Mammary epithelial cell (primary cell): ENCODE measurements around the gene GRB7.

ENCODE experiments used
- EZH2 ChIP-seq: IDR thresholded peaks from 2 replicates; pipeline ENCODE4 v1.6.1; 2012; ENCODE audit warnings: low read length, inconsistent platforms, borderline replicate concordance
- TF ChIP-seq, protein P1 (sequence below), 2 donors: IDR thresholded peaks in 1 of 2; conservative IDR thresholded peaks in 1 of 2; 2 replicates each; pipeline ENCODE4 v1.5.1; 2011 to 2012; ENCODE audit warnings: inconsistent platforms in 2 of 2, low read length in 2 of 2, mild to moderate bottlenecking in 2 of 2, control low read depth in 1 of 2, low read depth in 1 of 2; ENCODE audit not compliant: insufficient read depth in 1 of 2; ENCODE audit errors: extremely low read depth in 1 of 2

DNA sequence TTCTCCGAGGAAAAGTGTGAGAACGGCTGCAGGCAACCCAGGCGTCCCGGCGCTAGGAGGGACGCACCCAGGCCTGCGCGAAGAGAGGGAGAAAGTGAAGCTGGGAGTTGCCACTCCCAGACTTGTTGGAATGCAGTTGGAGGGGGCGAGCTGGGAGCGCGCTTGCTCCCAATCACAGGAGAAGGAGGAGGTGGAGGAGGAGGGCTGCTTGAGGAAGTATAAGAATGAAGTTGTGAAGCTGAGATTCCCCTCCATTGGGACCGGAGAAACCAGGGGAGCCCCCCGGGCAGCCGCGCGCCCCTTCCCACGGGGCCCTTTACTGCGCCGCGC, 38.0 kb upstream of the GRB7 start, which contains the start of gene ERBB2:
- TF ChIP-seq, protein P1, sequence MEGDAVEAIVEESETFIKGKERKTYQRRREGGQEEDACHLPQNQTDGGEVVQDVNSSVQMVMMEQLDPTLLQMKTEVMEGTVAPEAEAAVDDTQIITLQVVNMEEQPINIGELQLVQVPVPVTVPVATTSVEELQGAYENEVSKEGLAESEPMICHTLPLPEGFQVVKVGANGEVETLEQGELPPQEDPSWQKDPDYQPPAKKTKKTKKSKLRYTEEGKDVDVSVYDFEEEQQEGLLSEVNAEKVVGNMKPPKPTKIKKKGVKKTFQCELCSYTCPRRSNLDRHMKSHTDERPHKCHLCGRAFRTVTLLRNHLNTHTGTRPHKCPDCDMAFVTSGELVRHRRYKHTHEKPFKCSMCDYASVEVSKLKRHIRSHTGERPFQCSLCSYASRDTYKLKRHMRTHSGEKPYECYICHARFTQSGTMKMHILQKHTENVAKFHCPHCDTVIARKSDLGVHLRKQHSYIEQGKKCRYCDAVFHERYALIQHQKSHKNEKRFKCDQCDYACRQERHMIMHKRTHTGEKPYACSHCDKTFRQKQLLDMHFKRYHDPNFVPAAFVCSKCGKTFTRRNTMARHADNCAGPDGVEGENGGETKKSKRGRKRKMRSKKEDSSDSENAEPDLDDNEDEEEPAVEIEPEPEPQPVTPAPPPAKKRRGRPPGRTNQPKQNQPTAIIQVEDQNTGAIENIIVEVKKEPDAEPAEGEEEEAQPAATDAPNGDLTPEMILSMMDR (conservative IDR thresholded peaks at IDR 0.05 in 1 of 2, IDR thresholded peaks at IDR 0.05 in 1 of 2; ENCODE audit: extremely low read depth in 1 of 2, insufficient read depth in 1 of 2, low read depth in 1 of 2, low read length in 2 of 2): no peak
- TF ChIP-seq EZH2: no peak
